Small intestine (tissue), 7 donors: Measurements from ENCODE around the gene NFKB1. TPM values are rescaled to one million over a fixed set of nuclear protein-coding genes. Genes with fewer than 3 reads are reported as not detected.

Source experiments
- DNase-seq, 2 donors: peaks; one replicate each; pipeline versions ENCODE4 v3.0.0 to v3.0.0-alpha.2; 2013
- FAIRE-seq: peaks from 2 replicates; lab custom pipeline; 2012; peaks lifted over from hg19 to GRCh38; lab: Jason Lieb, UNC
- H3K27ac ChIP-seq, 3 donors: one replicate each; pipeline ENCODE4 v1.5.1; 2013; ENCODE audit warnings: low read length in 2 of 3, mild to moderate bottlenecking in 2 of 3, control low read depth in 1 of 3, inconsistent platforms in 1 of 3, low read depth in 1 of 3, moderate library complexity in 1 of 3
- H3K27me3 ChIP-seq, 3 donors: one replicate each; pipeline ENCODE4 v1.6.1; 2013; ENCODE audit warnings: low read length in 3 of 3, inconsistent platforms in 1 of 3; ENCODE audit not compliant: control insufficient read depth in 3 of 3, insufficient read depth in 3 of 3
- H3K36me3 ChIP-seq, 3 donors: one replicate each; pipeline ENCODE4 v1.6.1; 2013; ENCODE audit warnings: low read length in 3 of 3, inconsistent platforms in 1 of 3, low read depth in 1 of 3, mild to moderate bottlenecking in 1 of 3, moderate library complexity in 1 of 3; ENCODE audit not compliant: control insufficient read depth in 3 of 3, insufficient read depth in 2 of 3
- H3K4me1 ChIP-seq, 3 donors: one replicate each; pipeline ENCODE4 v1.6.1; 2013; ENCODE audit warnings: low read length in 2 of 3, inconsistent platforms in 1 of 3, low read depth in 1 of 3, mild to moderate bottlenecking in 1 of 3, moderate library complexity in 1 of 3; ENCODE audit not compliant: control insufficient read depth in 3 of 3, insufficient read depth in 2 of 3
- H3K4me3 ChIP-seq, 3 donors: one replicate each; pipeline ENCODE4 v1.5.1; 2013; ENCODE audit warnings: low read length in 3 of 3, control low read depth in 1 of 3, inconsistent platforms in 1 of 3, low read depth in 1 of 3, mild to moderate bottlenecking in 1 of 3, moderate library complexity in 1 of 3
- H3K9me3 ChIP-seq, 2 donors: one replicate each; pipeline ENCODE4 v1.6.1; 2013; ENCODE audit warnings: low read depth in 1 of 2, low read length in 1 of 2; ENCODE audit not compliant: control insufficient read depth in 2 of 2, insufficient read depth in 1 of 2
- WGBS, 3 donors: extraction: QIAGEN DNeasy Blood & Tissue Kit; methylation state at CpG; one replicate each; pipeline ENCODE4 v1.1.7; 2013; 5-methylcytosine and 5-hydroxymethylcytosine counted together
- polyA plus RNA-seq, 4 donors: library from polyadenylated mRNA; stranded (reverse) in 3 of 4; unstranded in 1 of 4; fragments of 200-250 nt in 3 of 4; fragments of 120-200 nt in 1 of 4; gene quantifications; one replicate each; pipeline versions ENCODE4 v1.2.1 to v1.2.3, GENCODE V29; 2013
- donor health status: healthy with polysubstance abuse.
- donor health status: control.
- donor health status: control.
- donor health status: Bipolar disorder and iron deficiency.
- donor health status: healthy.

NFKB1 gene
- polyA plus RNA-seq, 4 donors = 12.7 to 29.6 (median 17.9) TPM

GRCh38 chr4:102620697-102621497 lies 119.7 kb downstream of the NFKB1 start:
- Histone ChIP-seq H3K27ac (peak overlapping the region; percentile 57 to 92 (median 58)), H3K4me1 (peaks cover 0 to 33% (median 3%) of the 10 kb centered on the region in 3 donors), H3K36me3 (peaks cover 0 to 8% (median 7%) of the 10 kb centered on the region in 3 donors), H3K27me3 (no peaks in the 10 kb centered on the region), H3K9me3 (no peaks in the 10 kb centered on the region), H3K4me3 (peak overlapping the region in 2 of 3 donors; percentile 18 to 32)
- 19 to 58% (median 40%) methylated on average over 8 of the region's 8 CpGs for WGBS, 3 donors
- FAIRE-seq (no peak), DNase-seq (peak; percentile 93 to 95)

GRCh38 chr4:102623622-102624021 lies 122.5 kb downstream of the NFKB1 start:
- peak in 1 of 2 donors; percentile 26 for DNase-seq
- no peaks in the 10 kb centered on the region for H3K9me3 ChIP-seq
- H3K4me1 ChIP-seq = peaks cover 2 to 33% (median 3%) of the 10 kb centered on the region in 3 donors
- WGBS, 3 donors = 83 to 100% (median 87%) methylated on average over 4 to 5 of the region's 5 CpGs
- H3K27ac ChIP-seq = no peak overlapping the region
- H3K36me3 ChIP-seq = no peaks in the 10 kb centered on the region
- FAIRE-seq = no peak
- H3K4me3 ChIP-seq = no peak overlapping the region
- H3K27me3 ChIP-seq = no peaks in the 10 kb centered on the region

GRCh38 chr4:102624505-102624904 lies 123.3 kb downstream of the NFKB1 start:
- H3K27ac ChIP-seq = no peak overlapping the region
- DNase-seq (no peak), FAIRE-seq (no peak)
- no peaks in the 10 kb centered on the region for H3K36me3 ChIP-seq
- no peaks in the 10 kb centered on the region for H3K9me3 ChIP-seq
- peaks cover 2 to 32% (median 3%) of the 10 kb centered on the region in 3 donors for H3K4me1 ChIP-seq
- H3K4me3 ChIP-seq = no peak overlapping the region
- no peaks in the 10 kb centered on the region for H3K27me3 ChIP-seq
- 70 to 82% (median 81%) methylated on average over 4 of the region's 4 CpGs for WGBS, 3 donors

- peaks cover 2 to 26% (median 3%) of the 10 kb centered on the region in 3 donors for H3K4me1 ChIP-seq
- WGBS, 3 donors = 26 to 52% (median 48%) methylated on average over 3 of the region's 3 CpGs
- peaks cover 0 to 2% (median 0%) of the 10 kb centered on the region in 3 donors for H3K36me3 ChIP-seq
- H3K9me3 ChIP-seq = no peaks in the 10 kb centered on the region
- FAIRE-seq = no peak
- DNase-seq = peak; percentile 35 to 80
- peak overlapping the region in 1 of 3 donors; percentile 65 for H3K27ac ChIP-seq
- peak overlapping the region in 1 of 3 donors; percentile 32 for H3K4me3 ChIP-seq
- H3K27me3 ChIP-seq = no peaks in the 10 kb centered on the region
Observed at GRCh38 chr4:102625232-102625930, 124.2 kb downstream of the NFKB1 start.

- no peak overlapping the region for H3K4me3 ChIP-seq
- FAIRE-seq (no peak), DNase-seq (no peak)
- peaks cover 2 to 26% (median 3%) of the 10 kb centered on the region in 3 donors for H3K4me1 ChIP-seq
- WGBS, 3 donors = 79 to 84% (median 80%) methylated on average over 3 of the region's 3 CpGs
- no peaks in the 10 kb centered on the region for H3K27me3 ChIP-seq
- H3K9me3 ChIP-seq = no peaks in the 10 kb centered on the region
- H3K27ac ChIP-seq = no peak overlapping the region
- peaks cover 0 to 6% (median 0%) of the 10 kb centered on the region in 3 donors for H3K36me3 ChIP-seq
Observed at GRCh38 chr4:102627831-102628523, 126.8 kb downstream of the NFKB1 start.

- Histone ChIP-seq H3K27me3 (no peaks in the 10 kb centered on the region), H3K36me3 (peaks cover 0 to 15% (median 0%) of the 10 kb centered on the region in 3 donors), H3K4me1 (peaks cover 0 to 16% (median 2%) of the 10 kb centered on the region in 3 donors), H3K9me3 (no peaks in the 10 kb centered on the region), H3K4me3 (no peak overlapping the region), H3K27ac (no peak overlapping the region)
- DNase-seq (no peak), FAIRE-seq (no peak)
- whole genome bisulfite sequencing, 3 donors = 84 to 90% (median 90%) methylated on average over 13 of the region's 13 CpGs
Observed at GRCh38 chr4:102629673-102630072, 128.5 kb downstream of the NFKB1 start.

GRCh38 chr4:102631616-102632015 lies 130.5 kb downstream of the NFKB1 start:
- Histone ChIP-seq H3K36me3 (peaks cover 0 to 17% (median 0%) of the 10 kb centered on the region in 3 donors), H3K27ac (no peak overlapping the region), H3K9me3 (no peaks in the 10 kb centered on the region), H3K27me3 (no peaks in the 10 kb centered on the region), H3K4me1 (peaks cover 0 to 8% (median 2%) of the 10 kb centered on the region in 3 donors), H3K4me3 (no peak overlapping the region)
- WGBS, 3 donors = 79 to 83% (median 82%) methylated on average over 7 of the region's 7 CpGs
- no peak for DNase-seq
- FAIRE-seq = no peak
